KMS-11 (cell line): ENCODE measurements around the gene BNIPL.

Source experiments
- H2AFZ ChIP-seq: fragments of 200-600 bp; sonication (generic); 2 replicates; pipeline ENCODE4 v1.6.1; 2016; ENCODE audit warnings: antibody characterized with exemption, mixed run types, low read depth
- H3K27ac ChIP-seq: fragments of 200-600 bp; sonication (generic); 2 replicates; pipeline ENCODE4 v1.6.1; 2016; ENCODE audit warnings: mild to moderate bottlenecking, mixed run types
- H3K27me3 ChIP-seq: fragments of 200-600 bp; sonication (generic); 2 replicates; pipeline ENCODE4 v1.6.1; 2017; ENCODE audit warnings: mild to moderate bottlenecking, low read depth, mixed run types, moderate library complexity; ENCODE audit not compliant: insufficient read depth
- H3K36me3 ChIP-seq: fragments of 200-600 bp; sonication (generic); 2 replicates; pipeline ENCODE4 v1.6.1; 2017; ENCODE audit warnings: mild to moderate bottlenecking, mixed run types; ENCODE audit not compliant: insufficient read depth
- H3K4me1 ChIP-seq: fragments of 200-600 bp; sonication (generic); 2 replicates; pipeline ENCODE4 v1.6.1; 2016; ENCODE audit warnings: mild to moderate bottlenecking, low read depth, mixed run types; ENCODE audit not compliant: poor library complexity, severe bottlenecking
- H3K4me2 ChIP-seq: fragments of 200-600 bp; sonication (generic); 2 replicates; pipeline ENCODE4 v1.7.0; 2016; ENCODE audit warnings: mild to moderate bottlenecking, mixed run types
- H3K4me3 ChIP-seq: fragments of 200-600 bp; sonication (generic); IDR thresholded peaks from 2 replicates; pipeline ENCODE4 v1.6.1; 2017; ENCODE audit warnings: low read depth, low read length, mixed read lengths; ENCODE audit not compliant: insufficient read depth
- H3K79me2 ChIP-seq: fragments of 200-600 bp; sonication (generic); 2 replicates; pipeline ENCODE4 v1.6.1; 2016; ENCODE audit warnings: low read depth, mixed run types; ENCODE audit not compliant: insufficient read depth
- H3K9ac ChIP-seq: fragments of 200-600 bp; sonication (generic); 2 replicates; pipeline ENCODE4 v1.6.1; 2016; ENCODE audit warnings: mild to moderate bottlenecking, mixed run types
- H4K20me1 ChIP-seq: fragments of 200-600 bp; sonication (generic); 2 replicates; pipeline ENCODE4 v1.6.1; 2016; ENCODE audit warnings: mild to moderate bottlenecking, mixed run types; ENCODE audit not compliant: insufficient read depth
- CTCF ChIP-seq: fragments of 200-600 bp; sonication (generic); conservative IDR thresholded peaks from 2 replicates; pipeline ENCODE4 v1.6.1; 2017; ENCODE audit warnings: low read depth, mild to moderate bottlenecking, antibody characterized with exemption, low read length, moderate library complexity, mixed read lengths

Gene BNIPL

GRCh38 chr1:150999051-150999674 lies 37.2 kb upstream of the BNIPL start:
- Histone ChIP-seq H3K79me2 (no peaks in the 10 kb centered on the region), H2AFZ (no peak overlapping the region), H3K36me3 (no peaks in the 10 kb centered on the region), H4K20me1 (no peaks in the 10 kb centered on the region), H3K27me3 (no peaks in the 10 kb centered on the region; the same call in 1 of the 2 replicates), H3K9ac (no peak overlapping the region), H3K4me2 (no peak overlapping the region), H3K27ac (no peak overlapping the region), H3K4me1 (peaks cover 34% of the 10 kb centered on the region), H3K4me3 (no peak overlapping the region)
- TF ChIP-seq CTCF = no peak

- Histone ChIP-seq H3K27ac (no peak overlapping the region), H3K79me2 (no peaks in the 10 kb centered on the region), H3K4me1 (peaks cover 36% of the 10 kb centered on the region), H3K4me2 (no peak overlapping the region), H3K4me3 (no peak overlapping the region), H3K27me3 (no peaks in the 10 kb centered on the region; the same call in 1 of the 2 replicates), H4K20me1 (no peaks in the 10 kb centered on the region), H3K36me3 (no peaks in the 10 kb centered on the region), H3K9ac (no peak overlapping the region), H2AFZ (no peak overlapping the region)
- no peak for TF ChIP-seq CTCF
These were observed 36.5 kb upstream of the BNIPL start for GRCh38 chr1:150999926-151000325.

- no peak overlapping the region for H3K4me3 ChIP-seq
- H3K36me3 ChIP-seq = no peaks in the 10 kb centered on the region
- no peaks in the 10 kb centered on the region for H4K20me1 ChIP-seq
- H2AFZ ChIP-seq = no peak overlapping the region
- H3K27ac ChIP-seq = no peak overlapping the region
- H3K27me3 ChIP-seq = no peaks in the 10 kb centered on the region; the same call in 1 of the 2 replicates
- H3K79me2 ChIP-seq = no peaks in the 10 kb centered on the region
- no peak overlapping the region for H3K4me2 ChIP-seq
- no peak for TF ChIP-seq CTCF
- peaks cover 38% of the 10 kb centered on the region for H3K4me1 ChIP-seq
- no peak overlapping the region for H3K9ac ChIP-seq
These were observed 36.0 kb upstream of the BNIPL start for GRCh38 chr1:151000408-151000807.

- Histone ChIP-seq H3K27me3 (no peaks in the 10 kb centered on the region; the same call in 1 of the 2 replicates), H3K4me3 (no peak overlapping the region), H4K20me1 (no peaks in the 10 kb centered on the region), H3K27ac (no peak overlapping the region), H3K36me3 (no peaks in the 10 kb centered on the region), H3K4me2 (no peak overlapping the region), H3K4me1 (peaks cover 37% of the 10 kb centered on the region), H3K9ac (no peak overlapping the region), H2AFZ (no peak overlapping the region), H3K79me2 (no peaks in the 10 kb centered on the region)
- TF ChIP-seq CTCF = no peak
These were observed 34.8 kb upstream of the BNIPL start for GRCh38 chr1:151001602-151002001.
